IMR-90 (cell line): ENCODE results near the gene SEMA3C.

Experiments used
- CHD1 ChIP-seq: IDR thresholded peaks from 2 replicates; pipeline ENCODE4 v1.6.1; 2012; ENCODE audit warnings: low read depth, low read length, improper control_type of control experiment
- MAZ ChIP-seq: IDR thresholded peaks from 2 replicates; pipeline ENCODE4 v1.6.1; 2012; ENCODE audit warnings: low read depth, mild to moderate bottlenecking, low read length, improper control_type of control experiment, moderate library complexity, borderline replicate concordance
- POLR2A ChIP-seq: IDR thresholded peaks from 2 replicates; pipeline ENCODE4 v1.6.1; 2012; ENCODE audit warnings: mild to moderate bottlenecking, low read depth, low read length
- RAD21 ChIP-seq: IDR thresholded peaks from 2 replicates; pipeline ENCODE4 v1.6.1; 2012; ENCODE audit warnings: low read length, improper control_type of control experiment
- RCOR1 ChIP-seq: IDR thresholded peaks from 2 replicates; pipeline ENCODE4 v1.6.1; 2012; ENCODE audit warnings: mild to moderate bottlenecking, low read length, improper control_type of control experiment; ENCODE audit not compliant: insufficient replicate concordance
- TF ChIP-seq, protein P1 (sequence below): conservative IDR thresholded peaks from 2 replicates; pipeline ENCODE4 v1.5.1; 2012; ENCODE audit warnings: mild to moderate bottlenecking, low read depth, low read length, improper control_type of control experiment

DNA sequence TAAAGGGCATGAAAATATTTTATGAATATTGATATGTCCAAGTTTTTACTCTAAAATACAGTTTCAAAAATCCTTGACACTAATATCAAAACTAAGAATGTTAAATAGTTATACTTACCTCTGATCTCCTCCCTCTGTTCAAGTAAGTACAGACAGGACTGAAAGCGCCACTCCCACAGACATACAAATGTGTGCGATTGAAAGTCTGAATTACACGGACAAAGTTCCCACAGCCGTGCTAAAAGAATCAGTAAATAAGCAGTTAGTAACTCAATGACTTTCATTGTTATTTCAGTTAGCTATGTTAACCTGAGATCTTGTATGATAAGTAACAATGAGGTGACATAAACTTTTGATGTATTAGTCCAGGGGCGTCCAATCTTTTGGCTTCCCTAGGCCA is 100.7 kb downstream of the SEMA3C start:
- TF ChIP-seq, protein P1, sequence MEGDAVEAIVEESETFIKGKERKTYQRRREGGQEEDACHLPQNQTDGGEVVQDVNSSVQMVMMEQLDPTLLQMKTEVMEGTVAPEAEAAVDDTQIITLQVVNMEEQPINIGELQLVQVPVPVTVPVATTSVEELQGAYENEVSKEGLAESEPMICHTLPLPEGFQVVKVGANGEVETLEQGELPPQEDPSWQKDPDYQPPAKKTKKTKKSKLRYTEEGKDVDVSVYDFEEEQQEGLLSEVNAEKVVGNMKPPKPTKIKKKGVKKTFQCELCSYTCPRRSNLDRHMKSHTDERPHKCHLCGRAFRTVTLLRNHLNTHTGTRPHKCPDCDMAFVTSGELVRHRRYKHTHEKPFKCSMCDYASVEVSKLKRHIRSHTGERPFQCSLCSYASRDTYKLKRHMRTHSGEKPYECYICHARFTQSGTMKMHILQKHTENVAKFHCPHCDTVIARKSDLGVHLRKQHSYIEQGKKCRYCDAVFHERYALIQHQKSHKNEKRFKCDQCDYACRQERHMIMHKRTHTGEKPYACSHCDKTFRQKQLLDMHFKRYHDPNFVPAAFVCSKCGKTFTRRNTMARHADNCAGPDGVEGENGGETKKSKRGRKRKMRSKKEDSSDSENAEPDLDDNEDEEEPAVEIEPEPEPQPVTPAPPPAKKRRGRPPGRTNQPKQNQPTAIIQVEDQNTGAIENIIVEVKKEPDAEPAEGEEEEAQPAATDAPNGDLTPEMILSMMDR = no peak
- TF ChIP-seq POLR2A = no peak
- no peak for TF ChIP-seq RAD21
- TF ChIP-seq RCOR1 = no peak
- no peak for TF ChIP-seq CHD1
- TF ChIP-seq MAZ = no peak
